OCI-M1 (cell line): ENCODE results near the gene PROB1.
A peak's percentile ranks its signal among the peaks of the same experiment; 100 is the strongest.
"Not testable (repeated sequence)": the region's sequence is repeated elsewhere in the genome, so short reads cannot be mapped to it uniquely, and the experiment has no call there.

ENCODE experiments used
- DNase-seq: peaks from one replicate; lab custom pipeline; 2025; lab: John Stamatoyannopoulos, UW

The PROB1 gene, protein sequence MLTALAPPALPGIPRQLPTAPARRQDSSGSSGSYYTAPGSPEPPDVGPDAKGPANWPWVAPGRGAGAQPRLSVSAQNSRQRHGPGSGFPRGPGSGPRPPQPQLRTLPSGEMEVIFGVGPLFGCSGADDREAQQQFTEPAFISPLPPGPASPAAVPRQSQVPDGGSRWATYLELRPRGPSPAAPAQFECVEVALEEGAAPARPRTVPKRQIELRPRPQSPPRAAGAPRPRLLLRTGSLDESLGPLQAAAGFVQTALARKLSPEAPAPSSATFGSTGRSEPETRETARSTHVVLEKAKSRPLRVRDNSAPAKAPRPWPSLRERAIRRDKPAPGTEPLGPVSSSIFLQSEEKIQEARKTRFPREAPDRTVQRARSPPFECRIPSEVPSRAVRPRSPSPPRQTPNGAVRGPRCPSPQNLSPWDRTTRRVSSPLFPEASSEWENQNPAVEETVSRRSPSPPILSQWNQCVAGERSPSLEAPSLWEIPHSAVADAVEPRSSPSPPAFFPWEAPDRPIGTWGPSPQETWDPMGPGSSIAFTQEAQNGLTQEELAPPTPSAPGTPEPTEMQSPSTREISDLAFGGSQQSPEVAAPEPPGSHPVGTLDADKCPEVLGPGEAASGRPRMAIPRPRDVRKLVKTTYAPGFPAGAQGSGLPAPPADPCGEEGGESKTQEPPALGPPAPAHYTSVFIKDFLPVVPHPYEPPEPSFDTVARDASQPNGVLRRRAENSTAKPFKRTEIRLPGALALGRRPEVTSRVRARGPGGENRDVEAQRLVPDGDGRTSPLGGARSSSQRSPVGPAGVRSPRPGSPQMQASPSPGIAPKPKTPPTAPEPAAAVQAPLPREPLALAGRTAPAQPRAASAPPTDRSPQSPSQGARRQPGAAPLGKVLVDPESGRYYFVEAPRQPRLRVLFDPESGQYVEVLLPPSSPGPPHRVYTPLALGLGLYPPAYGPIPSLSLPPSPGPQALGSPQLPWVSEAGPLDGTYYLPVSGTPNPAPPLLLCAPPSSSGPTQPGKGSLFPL

GRCh38 chr5:139394654-139395566 is at the start of gene PROB1:
PROB1 (minus strand) TSS chr5:139395104; CDS start chr5:139395081, 23 bp downstream.
- DNase-seq, result no peak

DNA sequence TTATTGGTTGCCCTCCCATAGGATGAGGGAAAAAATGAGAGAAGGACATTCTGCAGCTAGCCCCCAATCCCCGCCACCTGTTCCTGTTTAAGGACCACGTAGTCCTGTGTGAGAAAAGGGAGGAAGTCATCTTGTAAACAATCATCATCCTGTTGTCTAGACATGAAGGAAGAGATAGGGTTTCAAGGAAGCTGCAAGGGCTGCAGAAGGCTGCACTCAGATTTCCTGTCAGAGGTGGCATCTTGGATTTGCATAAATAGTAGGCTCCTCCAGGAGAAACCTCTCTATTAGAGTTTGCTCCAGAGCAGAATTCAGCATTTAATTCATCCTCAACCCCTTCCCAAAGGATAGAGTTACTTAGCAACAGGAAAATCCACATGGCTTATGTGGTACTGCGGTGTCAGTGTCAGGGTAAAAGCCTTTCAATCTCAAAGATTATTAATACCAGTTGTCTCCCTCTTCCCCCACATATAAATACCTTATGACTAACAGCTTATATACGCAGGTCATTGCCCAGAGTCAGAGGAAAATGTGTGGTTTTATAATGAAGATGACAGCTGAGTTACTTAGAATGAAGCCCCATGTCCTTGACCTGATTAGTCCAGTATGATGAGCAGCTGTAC is 49.0 kb upstream of the PROB1 start:
- no peak for DNase-seq

DNA sequence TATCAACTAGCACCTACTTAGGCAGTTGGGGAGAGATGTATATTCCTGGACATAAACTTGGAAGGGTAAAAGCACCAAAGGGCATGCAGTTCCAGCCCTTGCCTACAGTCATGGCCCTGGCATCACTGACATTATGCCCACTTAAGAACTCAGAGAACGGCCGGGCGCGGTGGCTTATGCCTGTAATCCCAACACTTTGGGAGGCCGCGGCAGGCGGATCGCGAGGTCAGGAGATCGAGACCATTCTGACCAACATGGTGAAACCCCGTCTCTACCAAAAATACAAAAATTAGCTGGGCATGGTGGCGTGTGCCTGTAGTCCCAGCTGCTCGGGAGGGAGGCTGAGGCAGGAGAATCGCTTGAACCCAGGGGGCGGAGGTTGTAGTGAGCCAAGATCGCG is 45.5 kb upstream of the PROB1 start:
- not testable (repeated sequence) for DNase-seq

DNA sequence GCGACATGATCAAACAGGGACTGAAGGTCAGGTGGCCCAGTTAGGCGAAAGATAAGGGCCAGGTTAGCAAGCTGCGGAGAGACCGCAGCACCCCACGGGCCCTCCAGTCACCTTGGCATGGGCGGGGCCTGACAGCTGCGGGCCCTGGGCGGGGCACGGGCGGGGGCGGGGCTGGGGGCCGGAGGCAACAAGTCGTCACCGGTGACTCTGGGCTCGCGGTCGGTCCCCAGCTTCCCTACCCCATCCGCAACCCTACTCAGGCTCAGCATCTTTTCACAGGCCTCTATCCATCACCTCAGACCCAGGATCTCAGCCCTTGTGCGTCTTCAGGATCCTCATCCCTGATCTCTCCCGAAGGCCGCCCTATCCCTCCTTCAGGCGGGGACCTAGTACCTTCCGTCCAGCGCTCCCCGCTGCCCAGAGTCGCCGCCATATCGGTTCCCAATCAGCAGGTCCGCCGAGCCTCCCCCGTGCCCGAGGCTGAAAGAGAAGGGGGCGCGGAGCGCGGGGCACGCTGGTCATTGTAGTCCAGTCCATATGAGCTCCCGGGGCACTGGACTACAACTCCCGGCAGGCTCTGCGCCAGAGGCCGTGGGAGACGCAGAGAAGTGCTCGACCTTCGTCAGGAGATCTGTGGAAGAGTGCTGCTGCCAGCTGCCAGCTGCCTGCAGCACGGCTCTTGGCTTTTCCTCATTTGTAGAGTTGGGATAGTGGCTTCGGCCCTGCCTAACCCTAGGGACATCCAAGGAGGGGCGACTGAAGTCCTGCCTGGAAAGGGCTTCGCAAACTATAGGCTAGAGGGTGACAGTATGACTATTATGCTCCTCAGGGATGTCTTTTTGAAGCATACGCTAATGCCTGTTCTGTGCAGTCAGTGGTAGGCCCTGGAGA is 44.4 kb upstream of the PROB1 start, which contains the start of gene DNAJC18:
Gene DNAJC18 (minus strand): TSS at position 513 of the 891 bp plus-strand sequence. CDS start 80 bp downstream, at position 433.
- DNase-seq, result peak; percentile 92

GRCh38 chr5:139438707-139439012 is 43.8 kb upstream of the PROB1 start:
- DNase-seq, result no peak

DNA sequence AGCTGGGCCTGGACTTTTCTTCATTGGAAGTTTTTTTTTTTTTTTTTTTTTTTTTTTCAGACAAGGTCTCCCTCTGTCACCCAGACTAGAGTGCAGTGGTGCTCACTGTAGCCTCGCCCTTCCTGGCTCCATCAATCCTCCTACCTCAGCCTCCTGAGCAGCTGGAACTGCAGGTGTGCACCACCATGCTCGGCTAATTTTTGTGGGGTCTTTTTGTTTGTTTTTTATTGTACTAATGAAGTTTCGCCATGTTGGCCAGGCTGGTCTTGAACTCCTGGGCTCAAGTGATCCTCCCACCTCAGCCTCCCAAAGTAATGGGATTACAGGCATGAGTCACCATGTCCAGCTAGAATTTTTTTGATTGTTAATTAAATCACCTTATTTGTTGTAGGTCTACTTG is 40.8 kb upstream of the PROB1 start:
- no peak for DNase-seq

DNA sequence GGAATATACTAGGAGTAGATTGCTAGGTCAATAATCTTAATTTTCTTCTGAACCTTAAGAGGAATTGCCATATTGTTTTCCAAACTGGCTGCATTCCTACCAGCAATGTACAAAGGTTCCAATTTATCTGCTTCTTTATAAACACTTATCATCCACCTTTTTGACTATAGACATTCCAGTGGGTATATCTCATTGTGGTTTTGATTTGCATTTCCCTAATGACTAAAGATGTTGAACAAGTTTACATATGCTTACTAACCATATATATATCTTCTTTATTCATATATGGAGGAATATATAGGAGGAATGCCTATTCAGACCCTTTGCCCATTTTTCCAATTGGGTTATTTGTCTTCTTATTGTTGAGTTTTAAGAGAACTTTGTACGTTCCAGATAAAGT is 36.8 kb upstream of the PROB1 start:
- DNase-seq, result no peak

DNA sequence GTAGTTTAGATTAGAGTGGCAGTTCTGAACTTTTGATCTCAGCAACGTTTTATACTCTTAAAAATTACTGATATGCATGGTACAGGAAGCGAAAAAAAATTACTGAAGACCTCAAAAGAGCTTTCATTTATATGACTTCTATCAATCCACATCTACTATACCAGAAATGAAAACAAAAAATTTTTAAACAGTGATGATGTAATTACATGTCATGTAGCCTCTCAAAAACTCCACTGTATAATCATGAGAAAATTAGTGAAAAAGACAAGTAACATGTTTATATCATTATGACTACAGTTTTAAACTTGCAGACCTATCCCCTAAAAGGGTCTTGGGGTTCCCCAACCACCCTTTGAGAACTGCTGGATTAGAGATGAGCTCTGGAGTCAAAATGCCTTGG is 35.1 kb upstream of the PROB1 start:
- no peak for DNase-seq

DNA sequence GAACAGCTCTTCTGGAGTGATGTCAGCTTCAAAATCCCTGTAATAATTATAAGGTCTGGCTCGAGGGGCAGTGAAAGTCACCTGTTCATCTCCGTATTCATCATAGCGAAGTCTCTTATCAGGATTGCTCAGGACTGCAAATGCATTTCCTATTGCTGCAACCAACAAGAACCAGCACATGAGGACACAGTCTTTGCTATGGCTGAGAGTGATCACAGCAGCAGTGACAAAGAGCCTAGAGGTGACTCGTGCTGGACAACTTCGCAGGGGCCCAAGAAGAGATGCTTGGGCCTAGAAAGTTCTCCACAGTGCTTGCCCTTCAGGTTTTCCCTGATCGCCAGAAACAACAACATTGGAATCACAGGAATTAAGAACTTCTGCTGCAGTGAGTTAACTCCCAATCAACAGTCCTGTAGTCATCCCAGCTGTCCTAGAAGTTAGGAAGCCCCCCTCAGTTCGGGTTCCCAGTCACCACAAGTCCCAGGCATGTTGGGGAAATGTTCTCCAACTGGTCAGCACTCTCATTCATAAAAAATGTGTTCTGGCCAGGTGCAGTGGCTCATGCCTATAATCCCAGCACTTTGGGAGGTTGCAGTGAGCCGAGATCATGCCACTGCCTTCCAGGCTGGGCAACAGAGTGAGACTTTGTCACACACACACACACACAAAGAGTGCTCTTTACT is 31.4 kb upstream of the PROB1 start:
- DNase-seq, result no peak

- no peak for DNase-seq
Measured at GRCh38 chr5:139425497-139425896, 30.6 kb upstream of the PROB1 start.

DNA sequence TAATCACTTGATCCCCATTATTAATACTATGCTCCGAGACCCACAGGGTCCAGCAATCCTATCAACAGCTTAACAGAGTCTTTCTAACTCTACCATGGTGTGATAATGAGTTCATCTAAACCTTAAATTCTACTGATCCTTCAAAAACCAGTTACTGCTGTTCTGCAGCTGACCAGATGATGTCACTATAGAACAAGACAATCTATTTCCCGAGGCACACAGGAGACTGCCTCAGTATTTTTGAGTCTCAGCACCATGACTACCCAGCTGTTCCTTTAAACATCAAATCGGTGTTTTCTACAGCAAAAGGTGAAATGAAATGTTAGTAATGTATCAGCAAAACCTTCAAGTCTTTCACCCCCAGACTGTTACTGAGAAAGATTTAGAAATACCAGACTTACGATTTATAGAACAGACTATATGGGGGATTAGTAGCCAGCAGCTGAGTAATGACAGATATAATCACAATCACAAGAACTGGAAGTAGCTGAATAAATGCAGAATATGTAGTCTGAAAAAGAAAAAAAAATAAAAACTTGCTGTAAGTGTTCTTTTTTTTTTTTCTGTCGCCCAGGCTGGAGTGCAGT is 27.5 kb upstream of the PROB1 start:
- DNase-seq, result peak; percentile 88

DNA sequence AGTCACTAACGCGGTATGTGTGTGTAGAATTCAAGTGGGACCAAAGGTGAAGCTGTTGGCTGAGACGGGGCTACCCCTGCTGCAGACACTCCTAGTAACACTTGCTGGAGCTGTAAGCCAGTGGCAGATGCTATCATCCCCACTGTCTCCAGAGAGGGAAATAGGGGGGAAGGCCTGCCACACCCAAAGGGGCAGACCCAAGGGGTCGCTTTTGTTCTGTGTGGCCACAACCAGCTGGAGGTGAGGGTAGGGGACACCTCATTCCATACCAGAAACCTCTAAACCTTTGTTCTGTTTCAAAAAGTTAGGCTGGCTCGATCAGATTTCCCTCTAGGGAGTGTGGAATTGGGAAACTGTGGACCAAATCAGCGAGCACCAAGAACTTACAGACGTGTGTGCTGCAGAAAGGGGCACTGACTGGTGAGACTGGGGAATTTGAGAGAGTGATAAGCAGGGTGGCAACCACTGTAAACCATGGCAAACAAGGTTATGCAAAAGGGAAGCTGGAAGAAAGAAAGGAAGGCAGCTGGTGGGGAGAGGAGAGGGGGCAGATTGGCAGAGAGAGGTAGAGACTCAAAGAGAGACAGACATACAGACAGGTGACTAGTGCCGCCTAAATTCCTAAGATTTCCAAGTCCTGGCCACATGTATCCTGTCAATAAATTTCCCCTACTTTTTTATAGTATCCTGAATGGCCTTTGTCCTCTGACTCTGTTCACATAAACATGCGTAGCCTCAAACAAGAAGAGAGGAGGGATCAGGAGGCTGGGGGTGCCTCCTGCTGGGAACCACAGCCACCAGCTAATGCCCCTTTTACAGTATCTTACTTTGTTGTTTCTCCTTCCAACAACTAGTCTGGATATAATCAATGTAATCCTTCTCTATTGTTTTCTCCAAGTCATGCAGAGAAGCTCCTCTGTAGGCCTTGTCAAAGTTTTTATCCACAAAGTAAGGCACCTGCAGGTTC is 24.6 kb upstream of the PROB1 start:
- no peak for DNase-seq

DNA sequence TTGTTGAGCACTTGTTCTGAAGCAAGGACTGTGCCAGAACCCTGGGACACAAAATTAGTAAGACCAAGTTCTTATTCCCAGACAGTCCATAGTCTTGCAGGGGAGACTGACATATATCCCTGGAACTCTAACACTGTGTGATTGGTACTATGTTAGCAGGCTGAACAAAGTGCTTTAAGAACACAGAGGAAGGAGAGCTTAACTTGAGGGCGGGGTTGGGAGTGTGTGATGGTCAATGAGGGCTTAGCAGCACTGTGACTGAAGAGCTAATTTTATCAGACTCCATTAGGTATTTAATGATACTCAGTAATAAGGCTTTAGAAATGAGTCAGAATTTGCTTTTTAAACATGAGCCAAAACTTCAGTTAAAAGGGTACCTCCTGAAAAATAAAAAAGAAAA is 23.9 kb upstream of the PROB1 start:
- no peak for DNase-seq

GRCh38 chr5:139417214-139417613 is 22.3 kb upstream of the PROB1 start:
- no peak for DNase-seq

DNA sequence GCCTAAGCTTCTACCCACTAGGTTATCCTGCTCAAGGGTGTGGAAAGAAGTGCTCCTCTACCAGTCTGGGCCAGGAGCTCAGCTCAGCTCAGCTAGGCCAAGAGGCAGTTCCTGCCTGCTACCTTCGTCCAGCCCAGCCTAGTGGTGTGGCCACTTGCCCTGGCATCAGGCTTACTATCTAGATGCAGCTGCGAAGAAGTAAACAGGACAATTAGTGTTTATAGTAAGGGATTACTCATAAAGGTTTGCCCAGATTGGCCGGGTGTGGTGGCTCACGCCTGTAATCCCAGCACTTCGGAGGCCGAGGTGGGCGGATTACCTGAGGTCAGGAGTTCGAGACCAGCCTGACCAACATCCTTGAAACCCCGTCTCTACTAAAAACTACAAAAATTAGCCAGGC is 21.7 kb upstream of the PROB1 start:
- DNase-seq, result no peak

DNA sequence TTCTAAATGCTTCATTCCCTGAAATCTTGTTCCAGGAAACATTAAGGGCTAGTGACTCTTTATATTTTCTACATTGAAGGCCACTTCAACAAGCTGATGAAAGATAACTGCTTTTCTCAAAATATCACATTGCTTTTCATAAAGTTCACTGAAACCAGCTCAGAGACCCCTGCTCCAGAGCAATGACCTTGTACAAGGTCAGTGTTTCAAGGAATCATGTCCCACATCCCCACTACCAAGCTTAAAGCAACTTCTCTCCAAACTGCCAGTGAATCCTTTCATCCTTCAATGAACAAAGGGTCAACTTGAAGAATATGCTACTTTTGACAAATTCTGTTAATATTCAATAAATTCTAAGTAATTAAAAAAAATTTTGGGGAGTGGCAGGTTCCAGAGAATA is 21.0 kb upstream of the PROB1 start:
- DNase-seq, result peak; percentile 78

- no peak for DNase-seq
Measured at GRCh38 chr5:139415221-139415861, 20.4 kb upstream of the PROB1 start.
